ENCODE data around the gene NRIP3.

GRCh38 chr11:8967184-8967583 is 36.6 kb downstream of the NRIP3 start:
- TF ChIP-seq CTCF (IDR thresholded peaks at IDR 0.05) (no peak), POLR2AphosphoS5 (IDR thresholded peaks at IDR 0.05) (no peak), POLR2A (IDR thresholded peaks at IDR 0.05) (no peak)

All from prostate gland (tissue), 2 donors.